ENCODE data around the gene FGF12.

DNA sequence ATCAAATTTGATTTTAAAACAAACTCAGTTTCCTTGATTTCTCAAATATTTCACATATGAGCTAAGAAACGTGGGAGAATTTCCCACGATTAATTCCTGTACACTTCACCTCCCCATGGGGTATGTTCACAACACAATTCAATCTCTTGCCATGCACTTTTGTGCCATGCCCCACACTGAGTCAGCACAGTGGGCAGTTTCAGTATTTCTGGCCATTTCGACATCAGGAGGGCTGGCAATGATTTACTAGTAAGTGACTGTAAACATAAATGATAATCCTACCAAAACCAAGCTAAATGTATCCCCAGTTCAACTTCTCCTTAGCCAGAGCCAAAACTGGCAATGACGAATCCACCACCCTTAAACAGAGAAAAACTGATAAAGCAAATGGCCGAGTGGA, 293.6 kb downstream of the FGF12 start:
- TF ChIP-seq POLR2AphosphoS5 (IDR thresholded peaks at IDR 0.05) (no peak), POLR2A (IDR thresholded peaks at IDR 0.05) (no peak)
- TF ChIP-seq, protein P1, sequence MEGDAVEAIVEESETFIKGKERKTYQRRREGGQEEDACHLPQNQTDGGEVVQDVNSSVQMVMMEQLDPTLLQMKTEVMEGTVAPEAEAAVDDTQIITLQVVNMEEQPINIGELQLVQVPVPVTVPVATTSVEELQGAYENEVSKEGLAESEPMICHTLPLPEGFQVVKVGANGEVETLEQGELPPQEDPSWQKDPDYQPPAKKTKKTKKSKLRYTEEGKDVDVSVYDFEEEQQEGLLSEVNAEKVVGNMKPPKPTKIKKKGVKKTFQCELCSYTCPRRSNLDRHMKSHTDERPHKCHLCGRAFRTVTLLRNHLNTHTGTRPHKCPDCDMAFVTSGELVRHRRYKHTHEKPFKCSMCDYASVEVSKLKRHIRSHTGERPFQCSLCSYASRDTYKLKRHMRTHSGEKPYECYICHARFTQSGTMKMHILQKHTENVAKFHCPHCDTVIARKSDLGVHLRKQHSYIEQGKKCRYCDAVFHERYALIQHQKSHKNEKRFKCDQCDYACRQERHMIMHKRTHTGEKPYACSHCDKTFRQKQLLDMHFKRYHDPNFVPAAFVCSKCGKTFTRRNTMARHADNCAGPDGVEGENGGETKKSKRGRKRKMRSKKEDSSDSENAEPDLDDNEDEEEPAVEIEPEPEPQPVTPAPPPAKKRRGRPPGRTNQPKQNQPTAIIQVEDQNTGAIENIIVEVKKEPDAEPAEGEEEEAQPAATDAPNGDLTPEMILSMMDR (IDR thresholded peaks at IDR 0.05 in 8 of 11, conservative IDR thresholded peaks at IDR 0.05 in 3 of 11): no peak
